PC-9 (cell line): ENCODE data around the gene NEDD4. TPM values are rescaled to one million over a fixed set of nuclear protein-coding genes. Genes with fewer than 3 reads are reported as not detected.
"Not testable (repeated sequence)": the region's sequence is repeated elsewhere in the genome, so short reads cannot be mapped to it uniquely, and the experiment has no call there.

ENCODE experiments used
- BruUV-seq: library from RNA; stranded (reverse); fragments of 400-500 nt; replicated peaks from 2 replicates; lab custom pipeline; 2021; lab: Mats Ljungman, UMichigan
- CTCF ChIA-PET: fragments of 300-600 bp; sonication (Branson Sonifier 250); formaldehyde crosslinking; loops from one replicate; lab custom pipeline; 2022; ENCODE audit warnings: antibody characterized with exemption; lab: Charles Lee
- POLR2A ChIA-PET: fragments of 300-600 bp; sonication (Branson Sonifier 250); formaldehyde crosslinking; loops from one replicate; lab custom pipeline; 2022; ENCODE audit warnings: antibody characterized with exemption; ENCODE audit not compliant: unreplicated experiment; lab: Charles Lee
- DNase-seq, 2 experiments: peaks; one replicate each; pipeline versions ENCODE4 v3.0.0 to v3.0.0-alpha.2; 2015 to 2022; ENCODE audit warnings: mixed read lengths in 1 of 2
- H2AFZ ChIP-seq: fragments of 200-600 bp; sonication (generic); 2 replicates; pipeline ENCODE4 v1.8.1; 2017; ENCODE audit warnings: antibody characterized with exemption
- H3F3A ChIP-seq: fragments of 200-600 bp; sonication (generic); 2 replicates; pipeline ENCODE4 v1.8.1; 2017; ENCODE audit warnings: antibody characterized with exemption, mild to moderate bottlenecking, low read depth; ENCODE audit not compliant: insufficient read depth
- H3K27ac ChIP-seq: fragments of 200-600 bp; sonication (generic); 2 replicates; pipeline ENCODE4 v1.6.1; 2016; ENCODE audit warnings: mixed run types
- H3K27me3 ChIP-seq: fragments of 200-600 bp; sonication (generic); 2 replicates; pipeline ENCODE4 v1.6.1; 2016; ENCODE audit warnings: low read depth, mixed run types; ENCODE audit not compliant: insufficient read depth
- H3K36me3 ChIP-seq: fragments of 200-600 bp; sonication (generic); 2 replicates; pipeline ENCODE4 v1.6.1; 2016; ENCODE audit warnings: low read depth, mixed run types
- H3K4me1 ChIP-seq: fragments of 200-600 bp; sonication (generic); replicated peaks from 2 replicates; pipeline ENCODE4 v1.6.1; 2016; ENCODE audit warnings: mixed run types; ENCODE audit not compliant: insufficient read depth
- H3K4me2 ChIP-seq: fragments of 200-600 bp; sonication (generic); 2 replicates; pipeline ENCODE4 v1.6.1; 2017; ENCODE audit warnings: mixed run types
- H3K4me3 ChIP-seq: fragments of 200-600 bp; sonication (generic); 2 replicates; pipeline ENCODE4 v1.6.1; 2016; ENCODE audit warnings: mixed run types
- H3K79me2 ChIP-seq: fragments of 200-600 bp; sonication (generic); 2 replicates; pipeline ENCODE4 v1.6.1; 2017; ENCODE audit warnings: low read depth, mixed run types
- H3K9me2 ChIP-seq: fragments of 200-600 bp; sonication (generic); 2 replicates; pipeline ENCODE4 v1.8.1; 2017; ENCODE audit warnings: mild to moderate bottlenecking; ENCODE audit not compliant: insufficient read depth
- H3K9me3 ChIP-seq: fragments of 200-600 bp; sonication (generic); 2 replicates; pipeline ENCODE4 v1.8.1; 2016; ENCODE audit warnings: low read depth; ENCODE audit not compliant: insufficient read depth
- H4K20me1 ChIP-seq: fragments of 200-600 bp; sonication (generic); 2 replicates; pipeline ENCODE4 v1.8.1; 2017; ENCODE audit not compliant: insufficient read depth
- CTCF ChIP-seq: fragments of 200-600 bp; sonication (generic); conservative IDR thresholded peaks from 2 replicates; pipeline ENCODE4 v1.6.1; 2017; ENCODE audit warnings: mixed run types, antibody characterized with exemption, mild to moderate bottlenecking, moderate library complexity
- EZH2 ChIP-seq: fragments of 200-600 bp; sonication (generic); IDR thresholded peaks from 2 replicates; pipeline ENCODE4 v1.8.0; 2017; ENCODE audit warnings: antibody characterized with exemption, low read depth
- intact Hi-C: fragments of 100-400 bp; cut with micrococcal nuclease; formaldehyde crosslinking; loops from one replicate; pipeline ENCODE4 v1.10.0; 2022; ENCODE audit not compliant: unreplicated experiment
- total RNA-seq: library from RNA; stranded (reverse); gene quantifications from 2 replicates; pipeline ENCODE4 v1.2.3, GENCODE V29; 2021

NEDD4 gene
- total RNA-seq, 1 experiment from 2014 or later = 24.5 TPM

- TF ChIP-seq EZH2 (no peak), CTCF (no peak)
- Histone ChIP-seq H3K79me2 (no peaks in the 10 kb centered on the region), H3K27me3 (no peaks in the 10 kb centered on the region), H3K9me2 (no peaks in the 10 kb centered on the region), H3K9me3 (no peaks in the 10 kb centered on the region), H4K20me1 (no peaks in the 10 kb centered on the region), H2AFZ (no peak overlapping the region), H3K36me3 (no peaks in the 10 kb centered on the region), H3F3A (no peaks in the 10 kb centered on the region), H3K4me2 (no peak overlapping the region), H3K4me1 (no peaks in the 10 kb centered on the region), H3K27ac (no peak overlapping the region), H3K4me3 (no peak overlapping the region)
- no TSS peak for BruUV-seq
- no peak for DNase-seq
- ChIA-PET POLR2A (no interaction called here), CTCF (no interaction called here)
- intact Hi-C loops = no loop called here
These were observed 38.0 kb upstream of the NEDD4 start for GRCh38 chr15:56031402-56031801.

GRCh38 chr15:56028430-56028829, 35.0 kb upstream of the NEDD4 start:
- Histone ChIP-seq H3K4me3 (no peak overlapping the region), H3K27ac (no peak overlapping the region), H3K27me3 (no peaks in the 10 kb centered on the region), H3K36me3 (no peaks in the 10 kb centered on the region), H4K20me1 (no peaks in the 10 kb centered on the region), H3K9me2 (no peaks in the 10 kb centered on the region), H3K9me3 (no peaks in the 10 kb centered on the region), H2AFZ (no peak overlapping the region), H3F3A (no peaks in the 10 kb centered on the region), H3K4me1 (no peaks in the 10 kb centered on the region), H3K79me2 (no peaks in the 10 kb centered on the region), H3K4me2 (no peak overlapping the region)
- ChIA-PET CTCF (interaction anchor here (0.7 kb wide), 1 partner anchor 28 kb away, joined by 9 read pairs; no protein-coding TSS in a partner anchor), POLR2A (interaction anchor here (0.6 kb wide), 1 partner anchor 11 kb away, joined by 9 read pairs; no protein-coding TSS in a partner anchor)
- intact Hi-C loops = no loop called here
- no peak for TF ChIP-seq CTCF
- no peak for TF ChIP-seq EZH2
- peak in 1 of 2 experiments; percentile 47 for DNase-seq
- BruUV-seq = no TSS peak

GRCh38 chr15:56023160-56023559, 29.7 kb upstream of the NEDD4 start:
- BruUV-seq, H3K9me2 ChIP-seq, H3K4me3 ChIP-seq, H3F3A ChIP-seq, CTCF ChIA-PET, H3K27me3 ChIP-seq, POLR2A ChIA-PET, H3K9me3 ChIP-seq, H3K36me3 ChIP-seq, H4K20me1 ChIP-seq, H3K4me2 ChIP-seq, intact Hi-C loops, DNase-seq, H2AFZ ChIP-seq, H3K27ac ChIP-seq: not testable (repeated sequence)
- Histone ChIP-seq H3K4me1 (peaks cover 14% of the 10 kb centered on the region), H3K79me2 (peaks cover 11% of the 10 kb centered on the region)
